Esophagus squamous epithelium (tissue), 5 donors: ENCODE results near the gene PHLPP1. TPM values are rescaled to one million over a fixed set of nuclear protein-coding genes. Genes with fewer than 3 reads are reported as not detected.

Experiments used
- DNase-seq: peaks from one replicate; lab custom pipeline; 2025; lab: John Stamatoyannopoulos, UW
- H3K27ac ChIP-seq, 4 donors: fragments of 200-600 bp; sonication (generic); one replicate each; pipeline ENCODE4 v1.5.1; 2016 to 2019; ENCODE audit warnings: mild to moderate bottlenecking in 1 of 4
- H3K27me3 ChIP-seq, 4 donors: fragments of 200-600 bp; sonication (generic); 1 replicate in 3 of 4; 2 replicates in 1 of 4; pipeline versions ENCODE4 v1.5.1 to v1.6.0; 2017 to 2021; ENCODE audit warnings: antibody characterized with exemption in 1 of 4
- H3K36me3 ChIP-seq, 3 donors: fragments of 200-600 bp; sonication (generic); one replicate each; pipeline ENCODE4 v1.5.1; 2016 to 2019
- H3K4me1 ChIP-seq, 3 donors: fragments of 200-600 bp; sonication (generic); one replicate each; pipeline ENCODE4 v1.5.1; 2017 to 2019
- H3K4me3 ChIP-seq, 4 donors: fragments of 200-600 bp; sonication (generic); 1 replicate in 3 of 4; 2 replicates in 1 of 4; pipeline ENCODE4 v1.5.1; 2016 to 2019; ENCODE audit warnings: mild to moderate bottlenecking in 2 of 4, moderate library complexity in 1 of 4
- H3K9me3 ChIP-seq, 3 donors: fragments of 200-600 bp; sonication (generic); one replicate each; pipeline ENCODE4 v1.5.1; 2016 to 2019
- POLR2A ChIP-seq, 4 donors: fragments of 450-650 bp; IDR thresholded peaks; one replicate each; pipeline ENCODE4 v1.6.1; 2017; ENCODE audit warnings: antibody characterized with exemption in 4 of 4, mild to moderate bottlenecking in 4 of 4, moderate library complexity in 3 of 4
- WGBS, 2 donors: methylation state at CpG; one replicate each; pipeline ENCODE4 v1.1.5; 2018; 5-methylcytosine and 5-hydroxymethylcytosine counted together
- intact Hi-C: fragments of 100-400 bp; cut with DNase I; formaldehyde crosslinking; loops from one replicate; pipeline ENCODE4 v1.15.0; 2022
- total RNA-seq, 4 donors: library from RNA; depleted of rRNA; stranded (reverse); fragments of >200 nt; gene quantifications; one replicate each; pipeline ENCODE4 v1.1.0, GENCODE V29; 2016
- TF ChIP-seq, protein P1 (sequence below), 6 experiments: fragments of 450-650 bp in 4 of 6; fragments of 200-600 bp in 2 of 6; sonication (generic) in 2 of 6; IDR thresholded peaks; one replicate each; pipeline ENCODE4 v1.5.1; 2016 to 2019; ENCODE audit warnings: antibody characterized with exemption in 6 of 6, mild to moderate bottlenecking in 4 of 6, moderate library complexity in 4 of 6
- donor health status: DM: yes; HTN: yes; CAD: no.

PHLPP1 gene
- total RNA-seq, 4 donors from 2014 or later = 10.1 to 16.6 (median 14.9) TPM

DNA sequence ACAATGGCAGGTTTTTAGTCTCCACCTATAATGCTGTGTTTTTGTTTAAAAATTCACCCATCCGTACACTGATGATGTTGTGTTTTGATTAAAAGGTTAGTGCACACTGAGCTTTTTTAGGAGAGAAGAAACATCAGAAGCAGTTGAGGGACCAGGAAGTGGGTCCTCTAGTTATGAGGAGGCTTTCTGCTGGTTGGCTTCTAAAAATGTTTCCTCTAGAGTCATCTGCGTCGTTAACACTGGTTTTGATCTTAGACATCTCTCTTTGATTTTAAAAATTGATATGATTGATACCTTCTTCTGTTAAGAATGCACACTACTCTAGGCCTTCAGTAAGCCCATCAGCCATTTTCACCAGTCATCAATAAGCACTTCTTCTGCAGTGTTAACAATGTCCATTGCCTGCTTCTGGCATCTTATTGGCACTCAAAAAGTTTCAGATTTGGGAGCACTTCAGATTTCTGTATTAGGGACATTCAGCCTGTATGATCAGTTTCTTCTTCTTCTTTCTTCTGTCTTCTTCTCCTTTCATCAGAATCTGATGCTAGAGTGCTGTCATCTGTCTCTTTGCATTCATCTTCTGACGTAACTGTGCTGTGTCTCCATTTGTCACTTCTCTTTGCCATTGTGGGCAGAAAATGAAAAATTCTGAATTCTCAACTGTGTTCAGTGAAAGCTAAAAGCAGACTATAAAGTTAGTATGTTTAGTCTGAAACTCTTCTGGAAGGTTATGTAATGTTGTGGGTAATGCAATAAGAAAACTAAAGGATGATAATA, 56.3 kb downstream of the PHLPP1 start:
- H3K4me3 ChIP-seq = no peak overlapping the region
- DNase-seq = no peak
- H3K36me3 ChIP-seq = no peaks in the 10 kb centered on the region
- H3K9me3 ChIP-seq = no peaks in the 10 kb centered on the region
- H3K27ac ChIP-seq = no peak overlapping the region
- peaks cover 0 to 43% (median 16%) of the 10 kb centered on the region in 3 donors for H3K4me1 ChIP-seq
- no peaks in the 10 kb centered on the region for H3K27me3 ChIP-seq
- 78 to 80% methylated on average over 4 of the region's 4 CpGs for WGBS, 2 donors
- TF ChIP-seq POLR2A (IDR thresholded peaks at IDR 0.05) = no peak
- TF ChIP-seq, protein P1, sequence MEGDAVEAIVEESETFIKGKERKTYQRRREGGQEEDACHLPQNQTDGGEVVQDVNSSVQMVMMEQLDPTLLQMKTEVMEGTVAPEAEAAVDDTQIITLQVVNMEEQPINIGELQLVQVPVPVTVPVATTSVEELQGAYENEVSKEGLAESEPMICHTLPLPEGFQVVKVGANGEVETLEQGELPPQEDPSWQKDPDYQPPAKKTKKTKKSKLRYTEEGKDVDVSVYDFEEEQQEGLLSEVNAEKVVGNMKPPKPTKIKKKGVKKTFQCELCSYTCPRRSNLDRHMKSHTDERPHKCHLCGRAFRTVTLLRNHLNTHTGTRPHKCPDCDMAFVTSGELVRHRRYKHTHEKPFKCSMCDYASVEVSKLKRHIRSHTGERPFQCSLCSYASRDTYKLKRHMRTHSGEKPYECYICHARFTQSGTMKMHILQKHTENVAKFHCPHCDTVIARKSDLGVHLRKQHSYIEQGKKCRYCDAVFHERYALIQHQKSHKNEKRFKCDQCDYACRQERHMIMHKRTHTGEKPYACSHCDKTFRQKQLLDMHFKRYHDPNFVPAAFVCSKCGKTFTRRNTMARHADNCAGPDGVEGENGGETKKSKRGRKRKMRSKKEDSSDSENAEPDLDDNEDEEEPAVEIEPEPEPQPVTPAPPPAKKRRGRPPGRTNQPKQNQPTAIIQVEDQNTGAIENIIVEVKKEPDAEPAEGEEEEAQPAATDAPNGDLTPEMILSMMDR (IDR thresholded peaks at IDR 0.05) = no peak
- intact Hi-C loops = no loop called here

DNA sequence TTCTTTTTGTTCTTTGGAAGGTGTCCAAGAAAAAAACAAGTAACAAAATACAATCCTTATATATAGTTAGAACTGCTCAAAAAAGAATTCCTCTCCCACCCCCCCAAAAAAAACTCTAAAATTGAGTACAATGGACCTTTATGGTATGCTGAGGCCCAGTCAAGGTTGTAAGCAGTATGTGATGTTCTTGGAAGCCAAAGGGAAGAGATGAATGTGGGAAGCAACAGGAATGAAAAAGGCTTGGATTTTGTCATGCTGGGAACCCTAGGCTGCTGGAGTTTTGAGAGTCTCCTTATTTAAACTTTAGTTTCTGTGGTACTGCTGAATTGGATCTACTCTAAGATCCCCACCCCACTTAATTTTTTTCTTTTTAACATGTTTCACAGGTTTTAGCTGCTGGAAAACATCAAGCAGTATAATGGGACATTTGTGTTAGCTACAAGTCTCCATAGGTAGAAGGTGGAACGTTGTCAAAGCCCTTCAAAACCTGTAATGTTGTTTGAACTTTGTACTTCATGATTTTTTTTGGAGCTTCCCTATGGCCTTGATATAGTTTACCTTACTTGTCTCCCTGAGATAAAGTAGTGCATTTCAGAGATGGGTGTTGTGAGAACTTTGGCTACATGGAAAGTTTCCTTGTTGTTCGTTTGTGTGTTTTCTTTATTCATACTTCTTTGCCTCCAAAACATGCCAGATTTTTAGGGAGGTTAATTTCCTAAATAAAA, 57.7 kb downstream of the PHLPP1 start:
- DNase-seq = no peak
- no peaks in the 10 kb centered on the region for H3K27me3 ChIP-seq
- H3K27ac ChIP-seq = no peak overlapping the region
- H3K36me3 ChIP-seq = no peaks in the 10 kb centered on the region
- no peak overlapping the region for H3K4me3 ChIP-seq
- TF ChIP-seq POLR2A (IDR thresholded peaks at IDR 0.05) = no peak
- TF ChIP-seq, protein P1 (IDR thresholded peaks at IDR 0.05) = no peak
- peaks cover 0 to 30% (median 3%) of the 10 kb centered on the region in 3 donors for H3K4me1 ChIP-seq
- H3K9me3 ChIP-seq = no peaks in the 10 kb centered on the region
- 86% methylated on average over 2 of the region's 2 CpGs for WGBS, 2 donors
- intact Hi-C loops = no loop called here

DNA sequence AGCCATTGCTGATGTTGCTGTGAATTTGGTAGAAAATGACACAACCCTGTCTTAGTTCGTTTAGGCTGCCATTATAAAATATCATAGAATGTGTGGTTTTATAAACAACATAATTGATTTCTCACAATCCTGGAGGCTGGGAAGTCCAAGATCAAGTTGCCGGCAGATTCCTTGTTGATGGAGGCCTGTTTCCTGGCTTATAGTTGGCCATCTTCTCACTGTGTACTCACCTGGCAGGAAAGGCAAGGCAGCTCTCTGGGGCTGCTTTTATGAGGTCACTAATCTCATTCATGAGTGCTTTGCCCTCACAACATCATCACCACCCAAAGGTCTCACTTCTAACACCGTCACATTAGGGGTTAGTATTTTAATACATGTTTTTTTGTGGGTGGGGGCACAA, 58.4 kb downstream of the PHLPP1 start:
- TF ChIP-seq, protein P1 (IDR thresholded peaks at IDR 0.05) = no peak
- TF ChIP-seq POLR2A (IDR thresholded peaks at IDR 0.05) = no peak
- Histone ChIP-seq H3K9me3 (no peaks in the 10 kb centered on the region), H3K4me3 (no peak overlapping the region), H3K36me3 (no peaks in the 10 kb centered on the region), H3K27me3 (no peaks in the 10 kb centered on the region), H3K27ac (no peak overlapping the region), H3K4me1 (peaks cover 0 to 23% (median 0%) of the 10 kb centered on the region in 3 donors)
- DNase-seq = no peak
- intact Hi-C loops = no loop called here
- WGBS, 2 donors = 83 to 94% methylated on average over 3 of the region's 3 CpGs

DNA sequence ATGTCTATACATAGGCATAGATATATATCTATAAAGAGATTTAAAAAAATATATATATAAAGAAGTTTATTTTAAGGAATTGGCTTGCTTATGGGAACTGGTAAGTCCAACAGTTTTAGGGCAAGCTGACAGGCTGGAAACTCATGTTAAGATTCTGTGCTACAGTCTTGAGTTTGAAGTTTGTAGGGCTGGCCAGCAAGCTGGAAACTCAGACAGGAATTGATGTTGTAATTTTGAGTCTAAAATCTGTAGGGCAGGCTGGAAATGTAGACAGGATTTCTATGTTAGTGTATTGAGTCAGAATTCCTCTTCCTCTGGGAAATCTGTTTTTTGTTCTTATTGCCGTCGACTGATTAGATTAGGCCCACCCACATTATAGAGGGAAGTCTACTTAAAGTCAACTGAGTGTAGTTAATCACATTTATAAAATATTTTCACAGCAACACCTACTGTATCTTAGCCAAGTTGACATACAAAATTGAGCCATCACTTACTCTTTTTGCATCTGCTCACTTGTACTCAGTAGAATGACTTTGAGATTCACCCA, 60.8 kb downstream of the PHLPP1 start:
- WGBS, 2 donors = 85 to 88% methylated on average over 2 of the region's 2 CpGs
- Histone ChIP-seq H3K4me3 (no peak overlapping the region), H3K4me1 (peaks cover 0 to 21% (median 0%) of the 10 kb centered on the region in 3 donors), H3K36me3 (no peaks in the 10 kb centered on the region), H3K9me3 (no peaks in the 10 kb centered on the region), H3K27me3 (no peaks in the 10 kb centered on the region), H3K27ac (no peak overlapping the region)
- intact Hi-C loops = no loop called here
- DNase-seq = no peak
- TF ChIP-seq POLR2A (IDR thresholded peaks at IDR 0.05) = no peak
- TF ChIP-seq, protein P1 (IDR thresholded peaks at IDR 0.05) = no peak

DNA sequence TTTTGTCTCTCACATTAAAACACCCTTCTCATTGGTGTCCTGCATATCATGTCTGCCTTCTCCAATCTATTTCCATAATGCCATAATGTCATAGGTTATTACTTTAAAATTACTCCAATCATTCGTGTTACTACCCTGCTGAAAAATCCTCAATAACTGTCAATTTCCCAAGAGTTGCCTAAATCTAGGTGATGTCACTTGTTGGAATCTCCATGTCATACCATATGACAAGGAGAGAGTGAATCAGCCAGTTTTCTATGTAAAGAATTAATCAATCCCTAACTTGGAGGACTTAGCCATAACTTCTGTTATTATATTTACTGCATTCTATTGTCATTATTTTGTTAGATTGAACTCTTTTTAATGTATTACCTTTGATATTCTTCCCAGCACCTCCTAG, 62.5 kb downstream of the PHLPP1 start:
- intact Hi-C loops = no loop called here
- Histone ChIP-seq H3K27me3 (no peaks in the 10 kb centered on the region), H3K36me3 (no peaks in the 10 kb centered on the region), H3K9me3 (no peaks in the 10 kb centered on the region), H3K4me3 (no peak overlapping the region), H3K4me1 (peaks cover 0 to 33% (median 7%) of the 10 kb centered on the region in 3 donors), H3K27ac (no peak overlapping the region)
- 79 to 83% methylated on average over 1 of the region's 1 CpG for WGBS, 2 donors
- no peak for DNase-seq
- TF ChIP-seq, protein P1 (IDR thresholded peaks at IDR 0.05) = no peak
- no peak for TF ChIP-seq POLR2A (IDR thresholded peaks at IDR 0.05)
